Lower leg skin (tissue), 4 donors: ENCODE measurements around the gene MYO7A. TPM values are rescaled to one million over a fixed set of nuclear protein-coding genes. Genes with fewer than 3 reads are reported as not detected.

Source experiments
- DNase-seq, 2 donors: peaks; one replicate each; pipeline ENCODE4 v3.0.0-alpha.2; 2019; ENCODE audit warnings: low spot score in 2 of 2
- H3K4me3 ChIP-seq: fragments of 200-600 bp; sonication (generic); 2 replicates; pipeline ENCODE4 v1.5.1; 2017; ENCODE audit warnings: mild to moderate bottlenecking, low read depth; ENCODE audit not compliant: poor library complexity, severe bottlenecking
- CTCF ChIP-seq, 3 donors: fragments of 450-650 bp; IDR thresholded peaks; one replicate each; pipeline ENCODE4 v1.5.1; 2016; ENCODE audit warnings: antibody characterized with exemption in 3 of 3, mild to moderate bottlenecking in 3 of 3, moderate library complexity in 2 of 3
- POLR2A ChIP-seq, 2 donors: fragments of 450-650 bp; IDR thresholded peaks; one replicate each; pipeline ENCODE4 v1.6.1; 2016 to 2017; ENCODE audit warnings: antibody characterized with exemption in 2 of 2, mild to moderate bottlenecking in 1 of 2, moderate library complexity in 1 of 2
- WGBS, 2 donors: methylation state at CpG; one replicate each; pipeline ENCODE4 v1.1.5; 2018; 5-methylcytosine and 5-hydroxymethylcytosine counted together
- intact Hi-C: fragments of 100-400 bp; cut with DNase I; formaldehyde crosslinking; loops from one replicate; pipeline ENCODE4 v1.15.0; 2023; ENCODE audit warnings: low total_unique reads
- total RNA-seq, 4 donors: library from RNA; depleted of rRNA; stranded (reverse); fragments of >200 nt; gene quantifications; one replicate each; pipeline ENCODE4 v1.1.0, GENCODE V29; 2016

The MYO7A gene
- total RNA-seq, 4 donors from 2014 or later, result 0.69 to 2.1 (median 1.4) TPM

- intact Hi-C loops, result no loop called here
Observed at GRCh38 chr11:77166021-77166420, 38.0 kb downstream of the MYO7A start.

GRCh38 chr11:77167111-77167626 is 39.1 kb downstream of the MYO7A start:
- intact Hi-C loops, result no loop called here
- WGBS, 2 donors, result 90 to 92% methylated on average over 9 of the region's 9 CpGs
- no peak for DNase-seq

More at GRCh38 chr11:77166021-77166420, 38.0 kb downstream of the MYO7A start:
- TF ChIP-seq POLR2A (IDR thresholded peaks at IDR 0.05) (no peak), CTCF (IDR thresholded peaks at IDR 0.05) (no peak)
- no peak overlapping the region for H3K4me3 ChIP-seq
- 81 to 89% methylated on average over 8 of the region's 8 CpGs for WGBS, 2 donors
- DNase-seq, result no peak

GRCh38 chr11:77167791-77168190 is 39.7 kb downstream of the MYO7A start:
- 80 to 89% methylated on average over 8 of the region's 8 CpGs for WGBS, 2 donors
- no peak for DNase-seq
- TF ChIP-seq POLR2A (IDR thresholded peaks at IDR 0.05) (no peak), CTCF (IDR thresholded peaks at IDR 0.05) (no peak)
- H3K4me3 ChIP-seq, result no peak overlapping the region
- intact Hi-C loops, result no loop called here

More at GRCh38 chr11:77167111-77167626, 39.1 kb downstream of the MYO7A start:
- H3K4me3 ChIP-seq, result no peak overlapping the region
- no peak for TF ChIP-seq CTCF (IDR thresholded peaks at IDR 0.05)

GRCh38 chr11:77170107-77170506 is 42.1 kb downstream of the MYO7A start:
- H3K4me3 ChIP-seq, result no peak overlapping the region
- intact Hi-C loops, result no loop called here
- 94 to 95% methylated on average over 5 of the region's 5 CpGs for WGBS, 2 donors
- TF ChIP-seq CTCF (IDR thresholded peaks at IDR 0.05) (no peak), POLR2A (IDR thresholded peaks at IDR 0.05) (no peak)
- no peak for DNase-seq

GRCh38 chr11:77171254-77171653 is 43.2 kb downstream of the MYO7A start:
- no peak for DNase-seq
- 95 to 96% methylated on average over 8 of the region's 8 CpGs for WGBS, 2 donors
- H3K4me3 ChIP-seq, result no peak overlapping the region
- intact Hi-C loops, result no loop called here
- TF ChIP-seq CTCF (IDR thresholded peaks at IDR 0.05), result no peak
- TF ChIP-seq POLR2A (IDR thresholded peaks at IDR 0.05), result no peak
